GM12878 (cell line): Measurements from ENCODE around the gene CSF3R. TPM values are rescaled to one million over a fixed set of nuclear protein-coding genes. Genes with fewer than 3 reads are reported as not detected.

ENCODE experiments used
- BCLAF1 ChIP-seq: fragments of 450-650 bp; IDR thresholded peaks from 2 replicates; pipeline ENCODE4 v1.6.1; 2017; ENCODE audit warnings: antibody characterized with exemption, mild to moderate bottlenecking, moderate library complexity
- CBX3 ChIP-seq: fragments of 200-600 bp; sonication (generic); IDR thresholded peaks from 2 replicates; pipeline ENCODE4 v1.6.1; 2016; ENCODE audit warnings: low read depth, borderline replicate concordance
- E4F1 ChIP-seq: fragments of 450-650 bp; IDR thresholded peaks from 2 replicates; pipeline ENCODE4 v1.6.1; 2018; ENCODE audit warnings: borderline replicate concordance, mild to moderate bottlenecking; ENCODE audit not compliant: partially characterized antibody
- ETV6 ChIP-seq, 2 experiments: fragments of 450-650 bp in 1 of 2; IDR thresholded peaks in 1 of 2; conservative IDR thresholded peaks in 1 of 2; 2 replicates each; pipeline ENCODE4 v1.6.1; 2014; ENCODE audit warnings: antibody characterized with exemption in 1 of 2, borderline replicate concordance in 1 of 2, low read depth in 1 of 2, mild to moderate bottlenecking in 1 of 2, moderate library complexity in 1 of 2
- HDGF ChIP-seq: fragments of 450-650 bp; IDR thresholded peaks from 2 replicates; pipeline ENCODE4 v1.6.1; 2016; ENCODE audit warnings: antibody characterized with exemption
- MTA3 ChIP-seq: IDR thresholded peaks from 2 replicates; pipeline ENCODE4 v1.6.1; 2012; ENCODE audit warnings: low read length, inconsistent platforms, borderline replicate concordance
- MXI1 ChIP-seq: fragments of 150-350 bp; IDR thresholded peaks from 2 replicates; pipeline ENCODE4 v1.6.1; 2011; ENCODE audit warnings: low read depth, mild to moderate bottlenecking, inconsistent platforms, low read length, improper control_type of control experiment
- TCF7 ChIP-seq: IDR thresholded peaks from 2 replicates; pipeline ENCODE4 v1.6.1; 2014; ENCODE audit warnings: antibody characterized with exemption, borderline replicate concordance
- ZNF274 ChIP-seq: IDR thresholded peaks from one replicate; pipeline ENCODE4 v1.8.0; 2011; ENCODE audit not compliant: insufficient read length, insufficient read depth
- polyA plus RNA-seq, 11 experiments: library from polyadenylated mRNA; depleted of rRNA in 4 of 11; unstranded in 6 of 11; stranded (reverse) in 5 of 11; fragments of >200 nt; fragmentation: Nextera tagmentation in 4 of 11; fragmentation: Illumina TruSeq in 1 of 11; extraction: Ambion mirVana in 4 of 11; extraction: Trizol in 1 of 11; gene quantifications; 1 replicate in 1 of 11; 2 replicates in 10 of 11; pipeline versions ENCODE4 v1.2.1 to v1.2.3, GENCODE V29; 2011 to 2016; ENCODE audit warnings: inconsistent platforms in 2 of 11, missing spikeins in 2 of 11, low read depth in 1 of 11
- total RNA-seq, 4 experiments: library from RNA; depleted of rRNA in 3 of 4; stranded (reverse); fragments of >200 nt in 3 of 4; fragmentation: Illumina TruSeq in 1 of 4; extraction: Trizol in 1 of 4; gene quantifications; 2 replicates each; pipeline versions ENCODE4 v1.2.1 to v1.2.3, GENCODE V29; 2013 to 2021
- TF ChIP-seq, protein P1 (sequence below): fragments of 150-350 bp; IDR thresholded peaks from 2 replicates; pipeline ENCODE4 v1.6.1; 2014; ENCODE audit warnings: mild to moderate bottlenecking, low read depth, low read length
- TF ChIP-seq, protein P2 (sequence below): IDR thresholded peaks from 2 replicates; pipeline ENCODE4 v1.6.1; 2011; ENCODE audit warnings: mild to moderate bottlenecking, low read depth, low read length, moderate library complexity; ENCODE audit not compliant: insufficient replicate concordance
- TF ChIP-seq, protein P3 (sequence below): IDR thresholded peaks from 2 replicates; pipeline ENCODE4 v1.6.1; 2012; ENCODE audit warnings: low read depth, low read length, improper control_type of control experiment
- TF ChIP-seq, protein P4 (sequence below): IDR thresholded peaks from 2 replicates; pipeline ENCODE4 v1.6.1; 2012; ENCODE audit warnings: improper control_type of control experiment, low read depth, low read length; ENCODE audit not compliant: insufficient replicate concordance

Gene CSF3R
- total and polyA plus RNA-seq, 10 of the 15 experiments (the other 5 are each of a cell fraction or from before 2014, with no cell fraction given), result 0.13 TPM; not detected in 9

DNA sequence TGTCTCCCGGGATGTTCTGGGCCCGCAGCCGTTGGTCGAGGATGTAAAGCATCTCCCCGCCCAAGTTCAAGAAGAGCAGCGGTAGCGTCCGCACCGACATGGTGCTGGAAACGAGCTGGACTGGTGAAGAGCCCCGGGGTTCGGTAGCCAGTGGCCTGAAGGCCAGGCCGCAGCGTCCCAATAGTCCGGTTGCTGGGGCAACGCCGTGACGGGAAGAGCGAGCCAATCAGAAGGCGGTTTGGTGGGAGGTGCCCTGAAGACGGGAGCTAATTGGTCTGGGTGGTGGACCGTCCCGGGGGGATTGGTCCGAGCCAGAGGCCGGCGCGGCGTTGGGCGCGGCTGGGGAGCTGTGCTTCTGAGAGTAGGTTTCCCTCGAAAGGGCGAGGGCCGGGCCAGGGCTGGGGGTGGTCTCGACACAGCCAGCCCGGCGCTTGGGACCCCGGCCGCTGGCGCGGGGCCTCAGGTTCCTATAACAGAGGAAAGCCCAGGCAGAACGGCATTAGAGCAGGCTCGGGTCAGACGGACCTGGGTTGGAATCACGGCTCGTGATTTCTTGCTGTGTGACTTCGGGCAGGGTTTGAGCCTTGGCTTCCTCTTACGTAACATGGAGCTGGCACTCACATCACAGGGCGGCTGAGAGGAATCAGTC lies 32.3 kb downstream of the CSF3R start, which contains the start of gene OSCP1 (continued):
- TF ChIP-seq MXI1 (peak; percentile 98), HDGF (peak; percentile 80; the same call in 1 of the 2 replicates), ZNF274 (no peak), ETV6 (conservative IDR thresholded peaks at IDR 0.05 in 1 of 2, IDR thresholded peaks at IDR 0.05 in 1 of 2; ENCODE audit: borderline replicate concordance in 1 of 2, low read depth in 1 of 2) (no peak), E4F1 (no peak), BCLAF1 (no peak), TCF7 (no peak), MTA3 (no peak), CBX3 (no peak)
- TF ChIP-seq, protein P1, sequence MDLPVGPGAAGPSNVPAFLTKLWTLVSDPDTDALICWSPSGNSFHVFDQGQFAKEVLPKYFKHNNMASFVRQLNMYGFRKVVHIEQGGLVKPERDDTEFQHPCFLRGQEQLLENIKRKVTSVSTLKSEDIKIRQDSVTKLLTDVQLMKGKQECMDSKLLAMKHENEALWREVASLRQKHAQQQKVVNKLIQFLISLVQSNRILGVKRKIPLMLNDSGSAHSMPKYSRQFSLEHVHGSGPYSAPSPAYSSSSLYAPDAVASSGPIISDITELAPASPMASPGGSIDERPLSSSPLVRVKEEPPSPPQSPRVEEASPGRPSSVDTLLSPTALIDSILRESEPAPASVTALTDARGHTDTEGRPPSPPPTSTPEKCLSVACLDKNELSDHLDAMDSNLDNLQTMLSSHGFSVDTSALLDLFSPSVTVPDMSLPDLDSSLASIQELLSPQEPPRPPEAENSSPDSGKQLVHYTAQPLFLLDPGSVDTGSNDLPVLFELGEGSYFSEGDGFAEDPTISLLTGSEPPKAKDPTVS, result no peak
- TF ChIP-seq, protein P2, sequence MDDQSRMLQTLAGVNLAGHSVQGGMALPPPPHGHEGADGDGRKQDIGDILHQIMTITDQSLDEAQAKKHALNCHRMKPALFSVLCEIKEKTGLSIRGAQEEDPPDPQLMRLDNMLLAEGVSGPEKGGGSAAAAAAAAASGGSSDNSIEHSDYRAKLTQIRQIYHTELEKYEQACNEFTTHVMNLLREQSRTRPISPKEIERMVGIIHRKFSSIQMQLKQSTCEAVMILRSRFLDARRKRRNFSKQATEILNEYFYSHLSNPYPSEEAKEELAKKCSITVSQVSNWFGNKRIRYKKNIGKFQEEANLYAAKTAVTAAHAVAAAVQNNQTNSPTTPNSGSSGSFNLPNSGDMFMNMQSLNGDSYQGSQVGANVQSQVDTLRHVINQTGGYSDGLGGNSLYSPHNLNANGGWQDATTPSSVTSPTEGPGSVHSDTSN, result no peak
- TF ChIP-seq, protein P3, sequence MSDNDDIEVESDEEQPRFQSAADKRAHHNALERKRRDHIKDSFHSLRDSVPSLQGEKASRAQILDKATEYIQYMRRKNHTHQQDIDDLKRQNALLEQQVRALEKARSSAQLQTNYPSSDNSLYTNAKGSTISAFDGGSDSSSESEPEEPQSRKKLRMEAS, result 0 out of 2 replicates have a peak, but pooled peaks have one; percentile 25
- TF ChIP-seq, protein P4, sequence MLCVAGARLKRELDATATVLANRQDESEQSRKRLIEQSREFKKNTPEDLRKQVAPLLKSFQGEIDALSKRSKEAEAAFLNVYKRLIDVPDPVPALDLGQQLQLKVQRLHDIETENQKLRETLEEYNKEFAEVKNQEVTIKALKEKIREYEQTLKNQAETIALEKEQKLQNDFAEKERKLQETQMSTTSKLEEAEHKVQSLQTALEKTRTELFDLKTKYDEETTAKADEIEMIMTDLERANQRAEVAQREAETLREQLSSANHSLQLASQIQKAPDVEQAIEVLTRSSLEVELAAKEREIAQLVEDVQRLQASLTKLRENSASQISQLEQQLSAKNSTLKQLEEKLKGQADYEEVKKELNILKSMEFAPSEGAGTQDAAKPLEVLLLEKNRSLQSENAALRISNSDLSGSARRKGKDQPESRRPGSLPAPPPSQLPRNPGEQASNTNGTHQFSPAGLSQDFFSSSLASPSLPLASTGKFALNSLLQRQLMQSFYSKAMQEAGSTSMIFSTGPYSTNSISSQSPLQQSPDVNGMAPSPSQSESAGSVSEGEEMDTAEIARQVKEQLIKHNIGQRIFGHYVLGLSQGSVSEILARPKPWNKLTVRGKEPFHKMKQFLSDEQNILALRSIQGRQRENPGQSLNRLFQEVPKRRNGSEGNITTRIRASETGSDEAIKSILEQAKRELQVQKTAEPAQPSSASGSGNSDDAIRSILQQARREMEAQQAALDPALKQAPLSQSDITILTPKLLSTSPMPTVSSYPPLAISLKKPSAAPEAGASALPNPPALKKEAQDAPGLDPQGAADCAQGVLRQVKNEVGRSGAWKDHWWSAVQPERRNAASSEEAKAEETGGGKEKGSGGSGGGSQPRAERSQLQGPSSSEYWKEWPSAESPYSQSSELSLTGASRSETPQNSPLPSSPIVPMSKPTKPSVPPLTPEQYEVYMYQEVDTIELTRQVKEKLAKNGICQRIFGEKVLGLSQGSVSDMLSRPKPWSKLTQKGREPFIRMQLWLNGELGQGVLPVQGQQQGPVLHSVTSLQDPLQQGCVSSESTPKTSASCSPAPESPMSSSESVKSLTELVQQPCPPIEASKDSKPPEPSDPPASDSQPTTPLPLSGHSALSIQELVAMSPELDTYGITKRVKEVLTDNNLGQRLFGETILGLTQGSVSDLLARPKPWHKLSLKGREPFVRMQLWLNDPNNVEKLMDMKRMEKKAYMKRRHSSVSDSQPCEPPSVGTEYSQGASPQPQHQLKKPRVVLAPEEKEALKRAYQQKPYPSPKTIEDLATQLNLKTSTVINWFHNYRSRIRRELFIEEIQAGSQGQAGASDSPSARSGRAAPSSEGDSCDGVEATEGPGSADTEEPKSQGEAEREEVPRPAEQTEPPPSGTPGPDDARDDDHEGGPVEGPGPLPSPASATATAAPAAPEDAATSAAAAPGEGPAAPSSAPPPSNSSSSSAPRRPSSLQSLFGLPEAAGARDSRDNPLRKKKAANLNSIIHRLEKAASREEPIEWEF, result no peak
